Mesendoderm (in vitro differentiated cells): Measurements from ENCODE around the gene DAPK1.

Experiments
- DNase-seq: peaks from one replicate; pipeline ENCODE4 v3.0.0; 2013
- H2AK5ac ChIP-seq: 2 replicates; pipeline ENCODE4 v1.6.1; 2013; ENCODE audit warnings: low read length, inconsistent platforms
- H2BK120ac ChIP-seq: 2 replicates; pipeline ENCODE4 v1.6.1; 2013; ENCODE audit warnings: low read depth, mild to moderate bottlenecking, low read length, moderate library complexity, mixed read lengths
- H2BK15ac ChIP-seq: replicated peaks from 2 replicates; pipeline ENCODE4 v1.6.1; 2013; ENCODE audit warnings: low read depth, mild to moderate bottlenecking, moderate library complexity
- H2BK5ac ChIP-seq: 2 replicates; pipeline ENCODE4 v1.6.1; 2013; ENCODE audit warnings: low read length, inconsistent platforms
- H3K18ac ChIP-seq: 2 replicates; pipeline ENCODE4 v1.6.1; 2013; ENCODE audit warnings: mild to moderate bottlenecking, low read length, mixed read lengths
- H3K23ac ChIP-seq: one replicate; pipeline ENCODE4 v1.6.1; 2013; ENCODE audit warnings: low read length
- H3K27ac ChIP-seq: 2 replicates; pipeline ENCODE4 v1.5.1; 2013; ENCODE audit warnings: low read depth, mild to moderate bottlenecking, inconsistent platforms, low read length, moderate library complexity
- H3K27me3 ChIP-seq: 2 replicates; pipeline ENCODE4 v1.6.1; 2013; ENCODE audit warnings: low read length, control low read depth, mild to moderate bottlenecking, inconsistent platforms; ENCODE audit not compliant: insufficient read depth, poor library complexity
- H3K36me3 ChIP-seq: 2 replicates; pipeline ENCODE4 v1.6.1; 2013; ENCODE audit warnings: low read length, inconsistent platforms; ENCODE audit not compliant: control insufficient read depth, insufficient read depth
- H3K4ac ChIP-seq: one replicate; pipeline ENCODE4 v1.6.1; 2013; ENCODE audit warnings: low read depth, mild to moderate bottlenecking, low read length, moderate library complexity
- H3K4me1 ChIP-seq: 2 replicates; pipeline ENCODE4 v1.6.1; 2013; ENCODE audit warnings: low read depth, low read length, inconsistent platforms; ENCODE audit not compliant: control insufficient read depth
- H3K4me2 ChIP-seq: 2 replicates; pipeline ENCODE4 v1.6.1; 2013; ENCODE audit warnings: low read length
- H3K4me3 ChIP-seq: 2 replicates; pipeline ENCODE4 v1.5.1; 2013; ENCODE audit warnings: mild to moderate bottlenecking, low read length
- H3K56ac ChIP-seq: one replicate; pipeline ENCODE4 v1.6.1; 2013; ENCODE audit warnings: low read length
- H3K79me1 ChIP-seq: 2 replicates; pipeline ENCODE4 v1.6.1; 2013; ENCODE audit warnings: low read length, inconsistent platforms
- H3K79me2 ChIP-seq: 2 replicates; pipeline ENCODE4 v1.6.1; 2013; ENCODE audit warnings: mild to moderate bottlenecking, low read length; ENCODE audit not compliant: control insufficient read depth, insufficient read depth
- H3K9ac ChIP-seq: 2 replicates; pipeline ENCODE4 v1.6.1; 2013; ENCODE audit warnings: low read length, inconsistent platforms
- H4K5ac ChIP-seq: one replicate; pipeline ENCODE4 v1.6.1; 2013; ENCODE audit warnings: low read length
- H4K8ac ChIP-seq: one replicate; pipeline ENCODE4 v1.6.1; 2013; ENCODE audit warnings: low read depth, mild to moderate bottlenecking, control low read depth, low read length, moderate library complexity
- WGBS: extraction: QIAGEN DNeasy Blood & Tissue Kit; methylation state at CpG from one replicate; pipeline ENCODE4 v1.1.7; 2013; ENCODE audit warnings: low lambda C conversion rate, missing lambda C conversion rate; ENCODE audit not compliant: insufficient coverage; ENCODE audit errors: extremely low coverage; 5-methylcytosine and 5-hydroxymethylcytosine counted together

Gene DAPK1

GRCh38 chr9:87707805-87708506 is 210.3 kb downstream of the DAPK1 start:
- Histone ChIP-seq H3K79me2 (no peaks in the 10 kb centered on the region), H3K18ac (no peak overlapping the region), H3K9ac (no peak overlapping the region), H3K36me3 (peaks cover 9% of the 10 kb centered on the region), H2AK5ac (no peak overlapping the region), H3K4me1 (no peaks in the 10 kb centered on the region), H2BK15ac (no peak overlapping the region), H2BK120ac (no peak overlapping the region), H4K8ac (no peak overlapping the region), H3K4me2 (no peak overlapping the region), H3K56ac (no peak overlapping the region), H3K23ac (no peak overlapping the region), H2BK5ac (no peak overlapping the region), H3K4ac (no peak overlapping the region), H3K4me3 (no peak overlapping the region), H3K79me1 (no peaks in the 10 kb centered on the region), H3K27ac (no peak overlapping the region), H3K27me3 (no peaks in the 10 kb centered on the region), H4K5ac (no peak overlapping the region)
- no peak for DNase-seq
- no CpG with 5 or more reads among the region's 6 CpGs for WGBS

- no peak for DNase-seq
- Histone ChIP-seq H3K56ac (no peak overlapping the region), H3K4me1 (no peaks in the 10 kb centered on the region), H2AK5ac (no peak overlapping the region), H3K18ac (no peak overlapping the region), H3K79me2 (no peaks in the 10 kb centered on the region), H3K27ac (no peak overlapping the region), H4K8ac (no peak overlapping the region), H2BK120ac (no peak overlapping the region), H3K23ac (no peak overlapping the region), H3K4me2 (no peak overlapping the region), H3K4me3 (no peak overlapping the region), H2BK15ac (no peak overlapping the region), H3K4ac (no peak overlapping the region), H3K27me3 (no peaks in the 10 kb centered on the region), H4K5ac (no peak overlapping the region), H2BK5ac (no peak overlapping the region), H3K79me1 (no peaks in the 10 kb centered on the region), H3K36me3 (peaks cover 8% of the 10 kb centered on the region), H3K9ac (no peak overlapping the region)
- WGBS, result no CpG with 5 or more reads among the region's 5 CpGs
These were observed 210.9 kb downstream of the DAPK1 start for GRCh38 chr9:87708546-87708945.

GRCh38 chr9:87708986-87709728 is 211.5 kb downstream of the DAPK1 start:
- no peaks in the 10 kb centered on the region for H3K27me3 ChIP-seq
- H2BK5ac ChIP-seq, result no peak overlapping the region
- WGBS, result no CpG with 5 or more reads among the region's 7 CpGs
- H3K4me3 ChIP-seq, result no peak overlapping the region
- DNase-seq, result no peak
- no peak overlapping the region for H2BK15ac ChIP-seq
- no peak overlapping the region for H3K4me2 ChIP-seq
- no peak overlapping the region for H3K18ac ChIP-seq
- H3K79me1 ChIP-seq, result no peaks in the 10 kb centered on the region
- H2AK5ac ChIP-seq, result no peak overlapping the region
- H2BK120ac ChIP-seq, result no peak overlapping the region
- no peak overlapping the region for H4K5ac ChIP-seq
- no peak overlapping the region for H3K9ac ChIP-seq
- no peak overlapping the region for H4K8ac ChIP-seq
- no peak overlapping the region for H3K27ac ChIP-seq
- H3K36me3 ChIP-seq, result peaks cover 8% of the 10 kb centered on the region
- H3K4ac ChIP-seq, result no peak overlapping the region
- H3K4me1 ChIP-seq, result no peaks in the 10 kb centered on the region
- no peak overlapping the region for H3K23ac ChIP-seq
- no peak overlapping the region for H3K56ac ChIP-seq
- no peaks in the 10 kb centered on the region for H3K79me2 ChIP-seq

GRCh38 chr9:87710443-87710842 is 212.8 kb downstream of the DAPK1 start:
- Histone ChIP-seq H2BK5ac (no peak overlapping the region), H3K27me3 (no peaks in the 10 kb centered on the region), H3K56ac (no peak overlapping the region), H4K5ac (no peak overlapping the region), H3K36me3 (peaks cover 8% of the 10 kb centered on the region), H3K4ac (no peak overlapping the region), H3K4me1 (no peaks in the 10 kb centered on the region), H3K79me2 (no peaks in the 10 kb centered on the region), H2AK5ac (no peak overlapping the region), H3K23ac (no peak overlapping the region), H3K27ac (no peak overlapping the region), H3K79me1 (no peaks in the 10 kb centered on the region), H4K8ac (no peak overlapping the region), H3K9ac (no peak overlapping the region), H2BK15ac (no peak overlapping the region), H2BK120ac (no peak overlapping the region), H3K18ac (no peak overlapping the region), H3K4me2 (no peak overlapping the region), H3K4me3 (no peak overlapping the region)
- no CpG with 5 or more reads among the region's 5 CpGs for whole genome bisulfite sequencing
- no peak for DNase-seq

GRCh38 chr9:87711857-87712800 is 214.5 kb downstream of the DAPK1 start:
- Histone ChIP-seq H2AK5ac (no peak overlapping the region), H3K4ac (no peak overlapping the region), H3K18ac (no peak overlapping the region), H3K9ac (no peak overlapping the region), H3K4me2 (no peak overlapping the region), H3K56ac (no peak overlapping the region), H3K27me3 (no peaks in the 10 kb centered on the region), H2BK5ac (no peak overlapping the region), H2BK15ac (no peak overlapping the region), H3K23ac (no peak overlapping the region), H4K5ac (no peak overlapping the region), H3K79me2 (no peaks in the 10 kb centered on the region), H3K4me3 (no peak overlapping the region), H3K36me3 (peaks cover 4% of the 10 kb centered on the region), H3K4me1 (no peaks in the 10 kb centered on the region), H3K79me1 (no peaks in the 10 kb centered on the region), H2BK120ac (no peak overlapping the region), H3K27ac (no peak overlapping the region), H4K8ac (no peak overlapping the region)
- peak; percentile 90 for DNase-seq
- WGBS, result no CpG with 5 or more reads among the region's 9 CpGs
